Mesothelial cell of epicardium (in vitro differentiated cells): Measurements from ENCODE around the gene FRMD7. TPM values are rescaled to one million over a fixed set of nuclear protein-coding genes. Genes with fewer than 3 reads are reported as not detected.

Experiments used
- DNase-seq, 2 experiments: peaks; one replicate each; pipeline ENCODE4 v3.0.0; 2021; ENCODE audit warnings: low spot score in 2 of 2; ENCODE audit not compliant: unreplicated experiment in 2 of 2
- H3K27ac Mint-ChIP-seq: 2 replicates; pipeline ENCODE4 v1.8.0; 2021; ENCODE audit warnings: mixed read lengths
- H3K27me3 Mint-ChIP-seq: 2 replicates; pipeline ENCODE4 v1.8.0; 2021; ENCODE audit warnings: low read depth, mixed read lengths
- H3K36me3 Mint-ChIP-seq: 2 replicates; pipeline ENCODE4 v1.8.0; 2021; ENCODE audit warnings: mixed read lengths
- H3K4me1 Mint-ChIP-seq: 2 replicates; pipeline ENCODE4 v1.8.0; 2021; ENCODE audit warnings: mixed read lengths
- H3K4me3 Mint-ChIP-seq: 2 replicates; pipeline ENCODE4 v1.8.0; 2021; ENCODE audit warnings: mild to moderate bottlenecking, moderate library complexity, mixed read lengths
- H3K9me3 Mint-ChIP-seq: 2 replicates; pipeline ENCODE4 v1.8.0; 2021; ENCODE audit warnings: mixed read lengths
- CTCF ChIP-seq: fragments of 200-600 bp; sonication (generic); IDR thresholded peaks from one replicate; pipeline ENCODE4 v1.5.0; 2021; ENCODE audit warnings: antibody characterized with exemption; ENCODE audit not compliant: unreplicated experiment
- total RNA-seq: library from RNA; stranded (reverse); gene quantifications from 3 replicates; pipeline ENCODE4 v1.2.1, GENCODE V29; 2021

Gene FRMD7
- total RNA-seq, 1 donor from 2014 or later, result 0.13 TPM

- Mint-ChIP-seq H3K27ac (no peak overlapping the region), H3K4me1 (peaks cover 53% of the 10 kb centered on the region), H3K9me3 (no peaks in the 10 kb centered on the region), H3K4me3 (no peak overlapping the region), H3K27me3 (no peaks in the 10 kb centered on the region), H3K36me3 (no peaks in the 10 kb centered on the region)
- TF ChIP-seq CTCF, result no peak
- no peak for DNase-seq
Measured at GRCh38 chrX:132034648-132035047, 93.2 kb downstream of the FRMD7 start.

- no peak for DNase-seq
- no peaks in the 10 kb centered on the region for H3K27me3 Mint-ChIP-seq
- TF ChIP-seq CTCF, result no peak
- no peak overlapping the region for H3K4me3 Mint-ChIP-seq
- H3K4me1 Mint-ChIP-seq, result peaks cover 58% of the 10 kb centered on the region
- H3K27ac Mint-ChIP-seq, result peak overlapping the region; percentile 73
- peaks cover 6% of the 10 kb centered on the region for H3K36me3 Mint-ChIP-seq
- H3K9me3 Mint-ChIP-seq, result no peaks in the 10 kb centered on the region
Measured at GRCh38 chrX:132033166-132033565, 94.7 kb downstream of the FRMD7 start.

- no peak for TF ChIP-seq CTCF
- Mint-ChIP-seq H3K4me3 (no peak overlapping the region), H3K4me1 (peaks cover 58% of the 10 kb centered on the region), H3K27ac (peak overlapping the region; percentile 64), H3K27me3 (no peaks in the 10 kb centered on the region), H3K9me3 (no peaks in the 10 kb centered on the region), H3K36me3 (peaks cover 7% of the 10 kb centered on the region)
- no peak for DNase-seq
Measured at GRCh38 chrX:132031867-132032266, 96.0 kb downstream of the FRMD7 start.

GRCh38 chrX:132030264-132030663, 97.6 kb downstream of the FRMD7 start:
- Mint-ChIP-seq H3K4me1 (peaks cover 70% of the 10 kb centered on the region), H3K27ac (peak overlapping the region; percentile 51), H3K36me3 (peaks cover 7% of the 10 kb centered on the region), H3K9me3 (no peaks in the 10 kb centered on the region), H3K27me3 (no peaks in the 10 kb centered on the region), H3K4me3 (no peak overlapping the region)
- TF ChIP-seq CTCF, result no peak
- no peak for DNase-seq

Other genes with a start within 250 kb of the FRMD7 start
- 96.0 to 104 TPM (median 103 TPM) in 3 replicates for gene STK26, start 104.7 kb downstream of the FRMD7 start, total RNA-seq
- gene RAP2C, start 91.4 kb upstream of the FRMD7 start, total RNA-seq, result 80.1 to 85.0 TPM (median 83.0 TPM) in 3 replicates